Measurements from ENCODE around the gene CLK1.
"Not testable (repeated sequence)": the region's sequence is repeated elsewhere in the genome, so short reads cannot be mapped to it uniquely, and the experiment has no call there.

The CLK1 gene

DNA sequence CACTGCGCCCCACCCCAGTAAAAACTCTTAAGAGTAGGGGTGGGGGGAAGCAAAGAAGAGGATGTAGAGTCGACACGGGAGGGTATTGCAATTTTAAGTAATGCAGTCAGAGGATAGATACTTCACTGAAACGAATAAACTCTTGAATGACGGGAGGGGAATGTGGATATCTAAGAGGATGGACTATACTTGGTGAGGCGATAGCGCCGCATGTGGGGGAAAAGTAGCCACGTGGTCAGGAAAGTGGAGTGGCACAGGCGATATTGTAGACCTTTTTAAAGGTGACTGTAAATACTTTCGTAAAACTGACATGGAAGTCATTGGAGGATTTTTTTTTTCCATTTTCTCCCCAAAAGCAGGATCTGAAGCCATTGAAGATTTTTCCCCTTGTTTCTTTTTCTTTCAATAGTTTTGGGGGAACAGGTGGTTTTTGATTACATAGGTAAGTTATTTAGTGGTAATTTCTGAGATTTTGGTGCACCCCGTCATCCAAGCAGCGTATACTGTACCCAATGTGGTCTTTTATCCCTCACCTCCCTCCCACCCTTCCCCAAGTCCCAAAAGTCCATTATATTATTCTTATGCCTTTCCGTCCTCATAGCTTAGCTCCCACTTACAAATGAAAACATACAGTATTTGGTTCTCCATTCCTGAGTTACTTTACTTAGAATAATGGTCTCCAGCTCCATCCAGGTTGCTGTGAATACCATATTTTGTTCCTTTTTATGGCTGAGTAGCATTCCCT, 13.8 kb downstream of the CLK1 start:
- no peak for DNase-seq

GRCh38 chr2:200847939-200848338, 16.5 kb downstream of the CLK1 start:
- DNase-seq = no peak

DNA sequence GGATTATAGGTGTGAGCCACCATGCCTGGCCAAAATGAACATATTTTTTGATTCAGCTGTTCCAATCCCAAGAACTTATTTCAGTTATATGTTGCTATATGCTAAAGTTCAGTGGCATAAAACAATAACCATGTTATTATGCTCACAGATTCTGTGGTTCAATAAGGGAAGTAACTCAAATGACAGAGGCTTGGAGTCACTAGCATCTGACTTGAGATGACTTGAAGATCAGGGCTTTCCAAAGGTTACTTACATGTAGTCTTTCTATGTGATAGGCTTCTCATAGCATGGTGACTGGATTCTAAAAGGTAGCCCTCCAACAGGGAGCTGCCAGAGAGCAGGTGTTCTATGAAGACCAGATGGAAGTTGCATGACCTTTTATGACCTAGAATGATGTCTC, 17.2 kb downstream of the CLK1 start:
- no peak for DNase-seq

DNA sequence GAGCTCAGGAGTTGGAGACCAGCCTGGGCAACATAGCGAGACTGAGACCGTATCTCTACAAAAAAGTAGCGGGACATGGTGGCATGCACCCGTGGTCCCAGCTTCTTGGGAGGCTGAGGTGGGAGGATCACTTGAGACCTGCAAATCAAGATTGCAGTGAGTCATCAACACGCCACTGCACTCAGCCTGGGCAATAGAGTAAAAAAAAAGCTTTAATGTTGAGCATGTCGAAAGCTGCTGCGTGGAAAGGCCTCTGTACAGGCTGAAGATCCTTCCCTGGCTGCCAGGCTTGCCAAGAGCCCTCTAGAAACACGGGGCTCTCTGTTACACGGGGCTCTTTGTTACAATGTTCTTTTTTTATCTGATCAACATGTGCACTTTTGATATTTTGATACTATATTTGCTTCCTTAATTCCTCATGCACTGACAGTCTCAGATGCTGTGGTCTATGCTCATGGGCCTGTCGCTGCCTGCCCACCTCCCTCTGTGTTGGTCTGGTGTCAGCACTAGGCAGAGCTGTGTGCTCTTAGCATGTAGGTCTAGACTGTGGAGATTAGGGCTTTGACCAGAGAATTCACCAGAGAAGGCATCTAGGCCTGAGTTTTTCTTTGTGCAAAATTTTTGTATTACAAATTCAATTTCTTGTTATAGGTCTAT, 18.7 kb downstream of the CLK1 start:
- DNase-seq = no peak

GRCh38 chr2:200845194-200845593, 19.3 kb downstream of the CLK1 start:
- no peak for DNase-seq

GRCh38 chr2:200843993-200844948, 20.2 kb downstream of the CLK1 start:
- no peak for DNase-seq

GRCh38 chr2:200839513-200839912, 24.9 kb downstream of the CLK1 start:
- DNase-seq = no peak

DNA sequence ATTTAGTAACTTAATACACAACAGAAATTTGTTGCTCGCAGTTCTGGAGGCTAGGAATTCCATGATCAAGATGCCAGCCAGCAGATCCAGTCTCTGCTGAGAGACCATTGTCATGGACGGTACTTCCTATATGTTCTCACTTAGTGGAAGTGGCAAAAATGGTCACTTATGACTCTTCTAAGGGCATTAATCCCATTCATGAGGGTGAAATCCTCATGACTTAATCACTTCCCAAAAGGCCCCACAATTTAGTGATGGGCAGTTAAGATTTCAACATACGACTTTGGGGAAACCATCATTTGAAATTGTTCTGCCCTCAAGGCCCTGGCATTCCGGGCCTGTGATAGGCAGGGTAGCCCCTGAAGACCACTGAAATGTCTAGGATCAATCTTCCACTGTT, 29.8 kb downstream of the CLK1 start:
- no peak for DNase-seq

DNA sequence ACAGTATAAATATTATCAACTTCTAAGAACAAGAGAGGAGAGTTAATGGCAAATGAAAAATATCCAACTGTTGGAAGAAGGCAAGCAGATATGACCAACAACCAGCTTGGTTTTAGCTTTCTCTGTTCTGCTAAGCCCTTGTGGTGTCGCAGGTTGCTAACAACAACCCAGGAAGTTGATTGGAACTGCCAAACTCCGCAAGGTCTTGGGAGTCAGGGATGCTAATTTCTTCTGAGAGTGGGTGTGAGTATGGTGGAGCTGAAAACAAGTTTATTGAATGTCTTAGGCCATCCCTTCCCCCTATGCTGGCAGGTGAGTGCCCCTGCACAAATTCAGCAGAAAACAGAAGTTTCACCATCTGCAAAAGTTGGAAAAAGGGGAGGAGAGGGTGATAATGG, 35.2 kb downstream of the CLK1 start:
- DNase-seq = no peak

DNA sequence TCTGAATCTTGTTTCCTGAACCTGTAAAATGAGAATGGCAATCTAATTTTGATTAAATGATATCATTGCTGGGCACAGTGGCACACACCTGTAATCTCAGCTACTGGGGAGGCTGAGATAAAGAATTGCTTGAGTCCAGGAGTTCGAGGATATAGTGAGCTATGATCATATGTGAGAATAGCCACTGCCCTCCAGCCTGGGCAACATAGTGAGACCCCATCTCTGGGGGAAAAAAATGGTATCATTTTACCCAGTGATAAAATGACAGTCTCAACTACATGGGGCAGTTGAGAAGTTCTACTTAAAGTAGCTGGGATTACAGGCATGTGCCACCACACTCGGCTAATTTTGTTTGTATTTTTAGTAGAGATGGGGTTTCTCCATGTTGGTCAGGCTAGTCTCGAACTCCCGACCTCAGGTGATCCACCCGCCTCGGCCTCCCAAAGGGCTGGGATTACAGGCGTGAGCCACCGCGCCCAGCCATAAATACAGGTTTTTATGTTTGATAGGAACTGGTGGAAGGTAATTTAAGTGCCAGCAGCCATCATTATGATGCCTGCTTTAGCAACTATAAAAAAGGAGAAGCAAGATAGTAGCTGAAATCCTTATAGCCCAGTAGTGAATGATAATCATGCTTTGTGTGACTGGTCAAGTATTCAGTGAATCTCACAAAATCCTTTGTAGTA, 35.7 kb downstream of the CLK1 start:
- DNase-seq = no peak

GRCh38 chr2:200828104-200828503, 36.4 kb downstream of the CLK1 start:
- DNase-seq = no peak

GRCh38 chr2:200821686-200822245, 42.7 kb downstream of the CLK1 start:
- no peak for DNase-seq

- no peak for DNase-seq
Measured at GRCh38 chr2:200820573-200821234, 43.8 kb downstream of the CLK1 start.

DNA sequence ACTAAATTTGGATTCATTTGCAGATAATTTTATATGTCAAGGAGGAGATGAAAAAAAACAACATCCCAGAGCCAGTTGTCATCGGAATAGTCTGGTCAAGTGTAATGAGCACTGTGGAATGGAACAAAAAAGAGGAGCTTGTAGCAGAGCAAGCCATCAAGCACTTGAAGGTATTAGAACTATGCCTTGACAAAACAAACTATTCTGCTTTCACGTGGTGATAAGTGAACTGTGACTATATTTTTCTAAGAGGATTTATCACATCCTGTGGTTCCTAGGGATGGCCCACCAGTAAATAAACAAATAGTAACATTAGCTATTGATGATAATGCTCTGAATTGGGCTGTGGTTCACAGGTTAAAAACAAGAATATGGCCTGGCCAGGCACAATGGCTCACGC, 45.7 kb downstream of the CLK1 start:
- DNase-seq = not testable (repeated sequence)

DNA sequence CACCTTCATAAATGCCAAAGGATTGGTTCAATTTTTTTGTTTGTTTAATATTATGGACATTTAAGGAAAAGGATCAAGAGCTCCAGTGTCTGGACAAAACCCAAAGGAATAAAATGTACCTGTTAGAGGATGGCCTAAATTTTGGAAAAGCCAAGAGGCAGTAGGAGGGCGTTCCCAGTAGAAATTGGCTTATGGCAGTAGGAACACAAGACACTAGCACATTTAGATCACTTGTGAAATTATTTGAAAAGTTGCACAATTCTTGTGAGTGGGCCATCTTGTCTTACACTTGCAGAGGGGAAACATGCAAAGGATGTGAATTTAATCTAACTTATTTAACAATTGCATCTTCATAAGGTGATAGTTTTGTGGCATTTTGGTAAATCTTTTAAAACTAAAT, 49.5 kb downstream of the CLK1 start:
- no peak for DNase-seq

GRCh38 chr2:200814276-200814815, 50.1 kb downstream of the CLK1 start:
- no peak for DNase-seq

DNA sequence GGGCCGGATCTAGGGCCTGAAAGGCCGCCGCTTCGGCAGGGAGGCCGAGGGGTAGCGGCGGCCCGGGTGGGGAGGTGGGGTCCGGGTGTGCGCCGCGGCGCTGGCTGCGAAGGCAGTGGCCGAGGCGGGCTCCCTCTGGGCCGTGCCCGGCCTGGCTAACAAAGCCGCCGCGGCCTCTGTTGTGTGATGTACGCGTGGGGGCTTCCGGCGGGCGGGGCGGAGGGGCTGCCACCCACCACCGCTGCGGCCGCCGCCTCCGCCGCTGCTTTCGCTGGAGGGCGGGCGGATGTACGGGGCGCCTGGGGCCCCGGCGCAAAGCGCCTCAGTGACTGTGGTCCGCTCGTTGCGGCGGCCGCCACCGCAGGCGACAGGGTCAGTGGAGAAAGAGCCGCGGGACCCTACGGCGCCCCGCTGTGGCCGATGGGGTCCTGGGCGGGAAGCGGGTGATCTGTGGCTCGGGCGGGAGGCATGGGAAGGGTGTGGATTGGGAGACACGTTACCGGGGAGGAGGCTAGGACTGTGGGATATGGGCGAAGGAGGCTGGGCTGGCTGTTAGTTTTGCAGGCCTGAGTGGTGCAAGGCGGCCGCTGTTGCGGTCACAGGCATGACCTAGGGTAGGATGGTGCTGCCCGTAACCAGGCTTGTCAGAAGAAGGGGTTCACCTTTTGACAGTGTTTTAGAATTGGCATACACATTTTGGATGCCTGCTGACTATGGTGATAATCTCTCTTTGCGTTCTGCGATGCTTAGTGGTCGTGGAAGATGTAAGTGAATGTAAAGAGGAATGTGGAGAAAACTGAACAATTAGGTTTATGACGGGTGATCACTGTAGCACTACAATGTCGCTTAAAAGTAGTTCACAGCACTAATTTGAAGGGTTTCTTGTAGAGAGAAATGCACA, 52.1 kb downstream of the CLK1 start:
- DNase-seq = no peak

GRCh38 chr2:200811333-200812121, 52.9 kb downstream of the CLK1 start, which contains the start of gene BZW1:
BZW1 (plus strand) TSS chr2:200811910; CDS start chr2:200813218, 1,308 bp downstream.
- peak; percentile 92 for DNase-seq

DNA sequence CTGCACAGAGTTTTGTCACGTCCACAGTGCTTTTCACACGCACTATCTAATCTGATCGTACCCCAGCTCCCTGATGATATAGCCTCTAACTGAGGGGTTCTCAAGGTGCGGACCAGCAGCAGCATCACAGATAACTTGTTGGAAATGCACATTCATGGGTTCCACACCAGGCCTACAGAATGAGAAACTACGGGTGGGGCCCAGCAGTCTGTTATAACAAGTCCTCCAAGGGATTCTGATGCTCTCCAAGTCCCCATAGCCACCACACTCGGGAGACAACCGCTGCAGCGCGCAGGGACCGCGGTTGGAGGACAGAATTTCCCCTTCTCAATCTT, 53.5 kb downstream of the CLK1 start:
- no peak for DNase-seq

Data from NCI-H1105 (cell line).